ENCODE measurements around the gene PCSK9. TPM values are rescaled to one million over a fixed set of nuclear protein-coding genes. Genes with fewer than 3 reads are reported as not detected.

Gene PCSK9
- total RNA-seq, 2 experiments from 2014 or later, result not detected

- TF ChIP-seq, protein P1, sequence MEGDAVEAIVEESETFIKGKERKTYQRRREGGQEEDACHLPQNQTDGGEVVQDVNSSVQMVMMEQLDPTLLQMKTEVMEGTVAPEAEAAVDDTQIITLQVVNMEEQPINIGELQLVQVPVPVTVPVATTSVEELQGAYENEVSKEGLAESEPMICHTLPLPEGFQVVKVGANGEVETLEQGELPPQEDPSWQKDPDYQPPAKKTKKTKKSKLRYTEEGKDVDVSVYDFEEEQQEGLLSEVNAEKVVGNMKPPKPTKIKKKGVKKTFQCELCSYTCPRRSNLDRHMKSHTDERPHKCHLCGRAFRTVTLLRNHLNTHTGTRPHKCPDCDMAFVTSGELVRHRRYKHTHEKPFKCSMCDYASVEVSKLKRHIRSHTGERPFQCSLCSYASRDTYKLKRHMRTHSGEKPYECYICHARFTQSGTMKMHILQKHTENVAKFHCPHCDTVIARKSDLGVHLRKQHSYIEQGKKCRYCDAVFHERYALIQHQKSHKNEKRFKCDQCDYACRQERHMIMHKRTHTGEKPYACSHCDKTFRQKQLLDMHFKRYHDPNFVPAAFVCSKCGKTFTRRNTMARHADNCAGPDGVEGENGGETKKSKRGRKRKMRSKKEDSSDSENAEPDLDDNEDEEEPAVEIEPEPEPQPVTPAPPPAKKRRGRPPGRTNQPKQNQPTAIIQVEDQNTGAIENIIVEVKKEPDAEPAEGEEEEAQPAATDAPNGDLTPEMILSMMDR (IDR thresholded peaks at IDR 0.05), result no peak
- CTCF ChIA-PET, result interaction anchor here (1.1 to 1.8 kb wide), 2 partner anchors 45 to 50 kb away, joined by 3 to 9 read pairs; no protein-coding TSS in a partner anchor
- no peak for DNase-seq
- Mint-ChIP-seq H3K27me3 (peaks cover 47% of the 10 kb centered on the region), H3K4me3 (no peak overlapping the region), H3K27ac (peak overlapping the region; percentile 52), H3K4me1 (ENCODE audit: low read depth) (peaks cover 23% of the 10 kb centered on the region), H3K9me3 (no peaks in the 10 kb centered on the region), H3K36me3 (ENCODE audit: low read depth) (no peaks in the 10 kb centered on the region)
- Histone ChIP-seq H3K4me3 (ENCODE audit: low read length) (no peak overlapping the region), H3K9me3 (ENCODE audit: control insufficient read depth in 1 of 2, insufficient read depth in 1 of 2, low read length in 2 of 2) (peaks cover 0 to 8% of the 10 kb centered on the region in 2 experiments), H3K27ac (ENCODE audit: low read depth in 1 of 2, low read length in 2 of 2) (no peak overlapping the region), H3K27me3 (ENCODE audit: control insufficient read depth in 1 of 2, insufficient read depth in 2 of 2, low read length in 2 of 2) (peaks cover 27 to 29% of the 10 kb centered on the region in 2 experiments), H3K4me1 (ENCODE audit: insufficient read depth, low read length) (peaks cover 21% of the 10 kb centered on the region), H3K36me3 (ENCODE audit: insufficient read depth, low read length) (no peaks in the 10 kb centered on the region)
- POLR2A ChIA-PET, result interaction anchor here (1.5 kb wide), 1 partner anchor 45 kb away, joined by 7 read pairs; no protein-coding TSS in a partner anchor
- ATAC-seq (ENCODE audit: poor library complexity), result no peak
- intact Hi-C loops (cut with DNase I, micrococcal nuclease), result loop anchor here (5.0 to 10.0 kb wide), 2 partner anchors 323 to 930 kb away; no protein-coding TSS in a partner anchor
These were observed 44.2 kb upstream of the PCSK9 start for GRCh38 chr1:54995013-54995760.

GRCh38 chr1:54995835-54996234 lies 43.5 kb upstream of the PCSK9 start:
- Mint-ChIP-seq H3K36me3 (ENCODE audit: low read depth) (no peaks in the 10 kb centered on the region), H3K4me3 (peak overlapping the region; percentile 39), H3K27ac (peak overlapping the region; percentile 52), H3K4me1 (ENCODE audit: low read depth) (peaks cover 23% of the 10 kb centered on the region), H3K9me3 (no peaks in the 10 kb centered on the region), H3K27me3 (peaks cover 47% of the 10 kb centered on the region)
- POLR2A ChIA-PET, result interaction anchor here (0.8 to 1.5 kb wide), 2 partner anchors 46 to 51 kb away, joined by 3 to 7 read pairs; no protein-coding TSS in a partner anchor
- Histone ChIP-seq H3K4me1 (ENCODE audit: insufficient read depth, low read length) (peaks cover 21% of the 10 kb centered on the region), H3K36me3 (ENCODE audit: insufficient read depth, low read length) (no peaks in the 10 kb centered on the region), H3K27me3 (ENCODE audit: control insufficient read depth in 1 of 2, insufficient read depth in 2 of 2, low read length in 2 of 2) (peaks cover 29 to 33% of the 10 kb centered on the region in 2 experiments), H3K27ac (ENCODE audit: low read depth in 1 of 2, low read length in 2 of 2) (no peak overlapping the region), H3K9me3 (ENCODE audit: control insufficient read depth in 1 of 2, insufficient read depth in 1 of 2, low read length in 2 of 2) (peaks cover 0 to 8% of the 10 kb centered on the region in 2 experiments), H3K4me3 (ENCODE audit: low read length) (no peak overlapping the region)
- ATAC-seq (ENCODE audit: poor library complexity), result peak; percentile 76
- peak in 12 of 14 experiments; percentile 8 to 82 (median 26) for DNase-seq
- intact Hi-C loops (cut with DNase I, micrococcal nuclease), result loop anchor here (1.0 to 10.0 kb wide), 5 partner anchors 47 to 931 kb away; no protein-coding TSS in a partner anchor
- CTCF ChIA-PET, result interaction anchor here (1.0 to 1.8 kb wide), 5 partner anchors 45 to 943 kb away, joined by 3 to 20 read pairs (median 4); partner anchors contain the start of genes TCEANC2 and TMEM59
- TF ChIP-seq, protein P1 (IDR thresholded peaks at IDR 0.05), result no peak

GRCh38 chr1:54996359-54996868 lies 42.9 kb upstream of the PCSK9 start:
- ATAC-seq (ENCODE audit: poor library complexity) (peak; percentile 80), DNase-seq (peak; percentile 61 to 88 (median 70))
- Histone ChIP-seq H3K27ac (ENCODE audit: low read depth in 1 of 2, low read length in 2 of 2) (no peak overlapping the region), H3K36me3 (ENCODE audit: insufficient read depth, low read length) (no peaks in the 10 kb centered on the region), H3K4me3 (ENCODE audit: low read length) (peak overlapping the region; percentile 29), H3K27me3 (ENCODE audit: control insufficient read depth in 1 of 2, insufficient read depth in 2 of 2, low read length in 2 of 2) (peaks cover 29 to 35% of the 10 kb centered on the region in 2 experiments), H3K4me1 (ENCODE audit: insufficient read depth, low read length) (peaks cover 21% of the 10 kb centered on the region), H3K9me3 (ENCODE audit: control insufficient read depth in 1 of 2, insufficient read depth in 1 of 2, low read length in 2 of 2) (peaks cover 0 to 8% of the 10 kb centered on the region in 2 experiments)
- Mint-ChIP-seq H3K9me3 (no peaks in the 10 kb centered on the region), H3K36me3 (ENCODE audit: low read depth) (no peaks in the 10 kb centered on the region), H3K4me3 (peak overlapping the region; percentile 54), H3K4me1 (ENCODE audit: low read depth) (peaks cover 23% of the 10 kb centered on the region), H3K27me3 (peaks cover 47% of the 10 kb centered on the region), H3K27ac (peak overlapping the region; percentile 52)
- CTCF ChIA-PET, result interaction anchor here (1.0 to 1.8 kb wide), 5 partner anchors 46 to 944 kb away, joined by 3 to 20 read pairs (median 4); partner anchors contain the start of genes TCEANC2 and TMEM59
- TF ChIP-seq, protein P1 (IDR thresholded peaks at IDR 0.05), result peak; percentile 68
- POLR2A ChIA-PET, result interaction anchor here (0.8 to 1.5 kb wide), 2 partner anchors 46 to 51 kb away, joined by 3 to 7 read pairs; no protein-coding TSS in a partner anchor
- intact Hi-C loops (cut with DNase I, micrococcal nuclease), result loop anchor here (1.0 to 10.0 kb wide), 5 partner anchors 47 to 932 kb away; no protein-coding TSS in a partner anchor

Measured in CD4-positive, alpha-beta T cell (primary cell).